Measurements from ENCODE around the gene C1QTNF6.

GRCh38 chr22:37132773-37133172, 55.3 kb downstream of the C1QTNF6 start:
- no peak for TF ChIP-seq CTCF (IDR thresholded peaks at IDR 0.05)
- no peak for TF ChIP-seq POLR2A (IDR thresholded peaks at IDR 0.05)

Measured in thyroid gland (tissue), 4 donors.